Left lung (tissue), 10 donors: ENCODE measurements around the gene ZHX3. TPM values are rescaled to one million over a fixed set of nuclear protein-coding genes. Genes with fewer than 3 reads are reported as not detected.
A peak's percentile ranks its signal among the peaks of the same experiment; 100 is the strongest.

ENCODE experiments used
- ATAC-seq: fragments of 200-7000 bp; cut with Tn5 transposase; one replicate; pipeline ENCODE4 v1.9.1; 2020; ENCODE audit warnings: moderate library complexity
- DNase-seq, 4 donors: peaks; one replicate each; pipeline ENCODE4 v3.0.0-alpha.2; 2013 to 2020
- H3K27ac ChIP-seq, 2 donors: fragments of 200-600 bp; sonication (generic) in 1 of 2; one replicate each; pipeline versions ENCODE4 v1.5.0 to v1.8.0; 2020 to 2021
- H3K27me3 ChIP-seq, 2 donors: fragments of 200-600 bp; sonication (generic) in 1 of 2; one replicate each; pipeline versions ENCODE4 v1.5.0 to v1.8.0; 2020 to 2021
- H3K36me3 ChIP-seq, 2 donors: fragments of 200-600 bp; sonication (generic) in 1 of 2; one replicate each; pipeline versions ENCODE4 v1.5.0 to v1.8.0; 2020 to 2021
- H3K4me1 ChIP-seq, 2 donors: fragments of 200-600 bp; one replicate each; pipeline ENCODE4 v1.8.0; 2021
- H3K4me3 ChIP-seq, 2 donors: fragments of 200-600 bp; sonication (generic) in 1 of 2; one replicate each; pipeline versions ENCODE4 v1.5.0 to v1.8.0; 2020 to 2021; ENCODE audit warnings: mild to moderate bottlenecking in 1 of 2
- H3K9me3 ChIP-seq, 2 donors: fragments of 200-600 bp; sonication (generic) in 1 of 2; one replicate each; pipeline versions ENCODE4 v1.5.0 to v1.8.0; 2020 to 2021
- intact Hi-C, 2 donors: fragments of 100-400 bp; cut with DNase I; formaldehyde crosslinking; loops; one replicate each; pipeline versions ENCODE4 v1.11.2 to v1.14.2; 2022
- polyA plus RNA-seq, 6 donors: library from polyadenylated mRNA; unstranded; fragments of 120-200 nt; gene quantifications; one replicate each; pipeline ENCODE4 v1.2.1, GENCODE V29; 2013; ENCODE audit not compliant: insufficient read length in 6 of 6
- total RNA-seq, 2 donors: library from RNA; stranded (reverse); fragmentation: NEBNext Ultra II Directional; extraction: Animal tissue kit (Norgen Biotek cat#: 25700); gene quantifications; one replicate each; pipeline ENCODE4 v1.2.1, GENCODE V29; 2021
- TF ChIP-seq, protein P1 (sequence below), 2 donors: fragments of 200-600 bp; sonication (generic) in 1 of 2; IDR thresholded peaks; one replicate each; pipeline versions ENCODE4 v1.5.0 to v1.8.0; 2021; ENCODE audit warnings: antibody characterized with exemption in 2 of 2
- donor health status: DM: no; HTN: yes; CAD: no.
- donor health status: DM: no; HTN: no; CAD: no.

ZHX3 gene
- total and polyA plus RNA-seq, 8 donors = 8.1 to 47.9 (median 11.2) TPM

DNA sequence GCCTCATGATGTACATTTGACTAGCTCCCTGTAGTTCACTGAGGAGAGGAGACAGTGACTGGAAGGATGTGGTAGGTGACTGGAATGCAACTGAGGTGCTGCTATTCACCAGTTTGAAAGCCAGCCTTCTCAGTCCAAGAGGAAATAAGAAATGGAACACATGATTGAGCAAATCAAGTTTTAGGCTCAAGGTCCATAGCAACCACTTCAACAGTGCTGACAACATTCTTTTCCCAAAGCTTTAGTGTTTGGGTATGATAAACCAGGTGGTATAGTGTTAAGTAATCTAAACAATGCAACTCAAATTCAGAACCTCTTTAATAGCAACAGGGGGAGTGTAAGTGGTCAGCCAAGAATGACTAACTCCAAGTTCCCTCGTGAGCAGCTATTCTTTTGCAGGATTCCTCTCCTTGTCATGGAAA, 9.2 kb downstream of the ZHX3 start:
- Histone ChIP-seq H3K27ac (peak overlapping the region; percentile 59 to 67), H3K4me1 (peaks cover 8 to 25% of the 10 kb centered on the region in 2 donors), H3K27me3 (no peaks in the 10 kb centered on the region), H3K9me3 (no peaks in the 10 kb centered on the region), H3K4me3 (no peak overlapping the region), H3K36me3 (no peaks in the 10 kb centered on the region)
- ATAC-seq (peak; percentile 88), DNase-seq (peak in 1 of 4 donors; percentile 50)
- intact Hi-C loops = no loop called here
- TF ChIP-seq, protein P1, sequence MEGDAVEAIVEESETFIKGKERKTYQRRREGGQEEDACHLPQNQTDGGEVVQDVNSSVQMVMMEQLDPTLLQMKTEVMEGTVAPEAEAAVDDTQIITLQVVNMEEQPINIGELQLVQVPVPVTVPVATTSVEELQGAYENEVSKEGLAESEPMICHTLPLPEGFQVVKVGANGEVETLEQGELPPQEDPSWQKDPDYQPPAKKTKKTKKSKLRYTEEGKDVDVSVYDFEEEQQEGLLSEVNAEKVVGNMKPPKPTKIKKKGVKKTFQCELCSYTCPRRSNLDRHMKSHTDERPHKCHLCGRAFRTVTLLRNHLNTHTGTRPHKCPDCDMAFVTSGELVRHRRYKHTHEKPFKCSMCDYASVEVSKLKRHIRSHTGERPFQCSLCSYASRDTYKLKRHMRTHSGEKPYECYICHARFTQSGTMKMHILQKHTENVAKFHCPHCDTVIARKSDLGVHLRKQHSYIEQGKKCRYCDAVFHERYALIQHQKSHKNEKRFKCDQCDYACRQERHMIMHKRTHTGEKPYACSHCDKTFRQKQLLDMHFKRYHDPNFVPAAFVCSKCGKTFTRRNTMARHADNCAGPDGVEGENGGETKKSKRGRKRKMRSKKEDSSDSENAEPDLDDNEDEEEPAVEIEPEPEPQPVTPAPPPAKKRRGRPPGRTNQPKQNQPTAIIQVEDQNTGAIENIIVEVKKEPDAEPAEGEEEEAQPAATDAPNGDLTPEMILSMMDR (IDR thresholded peaks at IDR 0.05) = no peak

GRCh38 chr20:41307021-41307420, 10.5 kb downstream of the ZHX3 start:
- peaks cover 8 to 25% of the 10 kb centered on the region in 2 donors for H3K4me1 ChIP-seq
- no peak for DNase-seq
- no peak overlapping the region for H3K4me3 ChIP-seq
- no peaks in the 10 kb centered on the region for H3K9me3 ChIP-seq
- TF ChIP-seq, protein P1 (IDR thresholded peaks at IDR 0.05) = no peak
- no peak for ATAC-seq
- intact Hi-C loops = no loop called here
- H3K27me3 ChIP-seq = no peaks in the 10 kb centered on the region
- H3K36me3 ChIP-seq = no peaks in the 10 kb centered on the region
- H3K27ac ChIP-seq = no peak overlapping the region

- H3K9me3 ChIP-seq = no peaks in the 10 kb centered on the region
- no peak overlapping the region for H3K4me3 ChIP-seq
- DNase-seq = no peak
- H3K4me1 ChIP-seq = peaks cover 12 to 25% of the 10 kb centered on the region in 2 donors
- H3K36me3 ChIP-seq = no peaks in the 10 kb centered on the region
- ATAC-seq = no peak
- TF ChIP-seq, protein P1 (IDR thresholded peaks at IDR 0.05) = no peak
- intact Hi-C loops = no loop called here
- no peaks in the 10 kb centered on the region for H3K27me3 ChIP-seq
- H3K27ac ChIP-seq = no peak overlapping the region
Observed at GRCh38 chr20:41306061-41306727, 11.3 kb downstream of the ZHX3 start.

- Histone ChIP-seq H3K36me3 (no peaks in the 10 kb centered on the region), H3K4me3 (no peak overlapping the region), H3K9me3 (no peaks in the 10 kb centered on the region), H3K27ac (no peak overlapping the region), H3K4me1 (peaks cover 14 to 22% of the 10 kb centered on the region in 2 donors), H3K27me3 (no peaks in the 10 kb centered on the region)
- no peak for DNase-seq
- TF ChIP-seq, protein P1 (IDR thresholded peaks at IDR 0.05) = no peak
- no peak for ATAC-seq
- intact Hi-C loops = no loop called here
Observed at GRCh38 chr20:41304424-41305079, 13.0 kb downstream of the ZHX3 start.

GRCh38 chr20:41304002-41304401, 13.5 kb downstream of the ZHX3 start:
- H3K9me3 ChIP-seq = no peaks in the 10 kb centered on the region
- no peaks in the 10 kb centered on the region for H3K36me3 ChIP-seq
- DNase-seq (no peak), ATAC-seq (no peak)
- intact Hi-C loops = no loop called here
- H3K4me1 ChIP-seq = peaks cover 8 to 17% of the 10 kb centered on the region in 2 donors
- no peak overlapping the region for H3K4me3 ChIP-seq
- no peak overlapping the region for H3K27ac ChIP-seq
- no peaks in the 10 kb centered on the region for H3K27me3 ChIP-seq
- TF ChIP-seq, protein P1 (IDR thresholded peaks at IDR 0.05) = no peak
